Measurements from ENCODE around the gene SLC39A2. TPM values are rescaled to one million over a fixed set of nuclear protein-coding genes. Genes with fewer than 3 reads are reported as not detected.

SLC39A2 gene
- polyA plus RNA-seq, 3 donors: not detected

DNA sequence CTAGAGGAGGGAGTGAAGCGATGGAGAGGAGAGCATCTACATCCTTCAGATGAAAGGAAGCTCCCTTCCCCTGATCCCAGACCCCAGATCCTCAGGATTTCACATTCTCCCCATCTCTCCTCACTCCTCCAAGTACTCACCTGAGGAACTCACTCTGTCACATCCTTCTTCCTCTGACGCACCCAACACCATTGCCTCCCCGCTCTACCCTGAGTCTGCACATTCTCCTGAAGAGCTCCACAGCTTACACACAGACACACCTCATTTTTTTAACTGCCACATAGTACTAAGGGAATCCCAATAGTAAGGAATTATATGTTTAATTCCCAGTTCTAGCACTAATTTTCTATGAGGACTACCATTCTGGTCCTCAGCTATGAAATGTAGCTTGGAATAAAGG, 25.6 kb upstream of the SLC39A2 start:
- no peaks in the 10 kb centered on the region for H3K27me3 ChIP-seq (ENCODE audit: control insufficient read depth in 2 of 2, insufficient read depth in 2 of 2, low read length in 2 of 2)
- no peak overlapping the region for H3K4me3 ChIP-seq (replicated peaks in 1 of 3; ENCODE audit: low read depth in 2 of 3, low read length in 3 of 3)
- H3K27ac ChIP-seq (ENCODE audit: low read depth in 1 of 2, low read length in 2 of 2): no peak overlapping the region
- Mint-ChIP-seq H3K9me3 (no peaks in the 10 kb centered on the region), H3K27ac (no peak overlapping the region), H3K4me3 (no peak overlapping the region), H3K36me3 (no peaks in the 10 kb centered on the region), H3K27me3 (ENCODE audit: low read depth in 3 of 3) (peaks cover 4 to 8% (median 7%) of the 10 kb centered on the region in 3 donors), H3K4me1 (peaks cover 16% of the 10 kb centered on the region)
- no peak for DNase-seq
- no peaks in the 10 kb centered on the region for H3K36me3 ChIP-seq (replicated peaks in 1 of 2; ENCODE audit: control insufficient read depth in 1 of 2, insufficient read depth in 2 of 2, low read length in 2 of 2)
- H3K79me2 ChIP-seq (ENCODE audit: insufficient read depth, low read length): no peaks in the 10 kb centered on the region
- no peak overlapping the region for H3K4me2 ChIP-seq (replicated peaks; ENCODE audit: extremely low read depth, low read length, poor library complexity, severe bottlenecking)
- TF ChIP-seq, protein P1, sequence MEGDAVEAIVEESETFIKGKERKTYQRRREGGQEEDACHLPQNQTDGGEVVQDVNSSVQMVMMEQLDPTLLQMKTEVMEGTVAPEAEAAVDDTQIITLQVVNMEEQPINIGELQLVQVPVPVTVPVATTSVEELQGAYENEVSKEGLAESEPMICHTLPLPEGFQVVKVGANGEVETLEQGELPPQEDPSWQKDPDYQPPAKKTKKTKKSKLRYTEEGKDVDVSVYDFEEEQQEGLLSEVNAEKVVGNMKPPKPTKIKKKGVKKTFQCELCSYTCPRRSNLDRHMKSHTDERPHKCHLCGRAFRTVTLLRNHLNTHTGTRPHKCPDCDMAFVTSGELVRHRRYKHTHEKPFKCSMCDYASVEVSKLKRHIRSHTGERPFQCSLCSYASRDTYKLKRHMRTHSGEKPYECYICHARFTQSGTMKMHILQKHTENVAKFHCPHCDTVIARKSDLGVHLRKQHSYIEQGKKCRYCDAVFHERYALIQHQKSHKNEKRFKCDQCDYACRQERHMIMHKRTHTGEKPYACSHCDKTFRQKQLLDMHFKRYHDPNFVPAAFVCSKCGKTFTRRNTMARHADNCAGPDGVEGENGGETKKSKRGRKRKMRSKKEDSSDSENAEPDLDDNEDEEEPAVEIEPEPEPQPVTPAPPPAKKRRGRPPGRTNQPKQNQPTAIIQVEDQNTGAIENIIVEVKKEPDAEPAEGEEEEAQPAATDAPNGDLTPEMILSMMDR (IDR thresholded peaks at IDR 0.05): no peak
- no peak overlapping the region for H3K9ac ChIP-seq (ENCODE audit: insufficient read depth, low read length, poor library complexity, severe bottlenecking)
- H4K20me1 ChIP-seq (ENCODE audit: insufficient read depth, low read length): no peaks in the 10 kb centered on the region
- no peak overlapping the region for H2AFZ ChIP-seq (ENCODE audit: insufficient read depth, low read depth, low read length, poor library complexity, severe bottlenecking)
- H3K4me1 ChIP-seq (ENCODE audit: control insufficient read depth in 1 of 2, insufficient read depth in 2 of 2, low read length in 2 of 2): peaks cover 10 to 16% of the 10 kb centered on the region in 2 donors
- no CpG with 5 or more reads among the region's 3 CpGs for WGBS (ENCODE audit: insufficient coverage)
- intact Hi-C loops (cut with micrococcal nuclease): loop anchor here (5.0 to 10.0 kb wide), 3 partner anchors 116 to 279 kb away; no protein-coding TSS in a partner anchor
- no peaks in the 10 kb centered on the region for H3K9me3 ChIP-seq (replicated peaks in 1 of 2; ENCODE audit: control insufficient read depth in 1 of 2, insufficient read depth in 1 of 2, low read length in 2 of 2)

- TF ChIP-seq, protein P1 (IDR thresholded peaks at IDR 0.05): no peak
- Histone ChIP-seq H3K4me3 (replicated peaks in 1 of 3; ENCODE audit: low read depth in 2 of 3, low read length in 3 of 3) (no peak overlapping the region), H3K4me1 (ENCODE audit: control insufficient read depth in 1 of 2, insufficient read depth in 2 of 2, low read length in 2 of 2) (peaks cover 13 to 14% of the 10 kb centered on the region in 2 donors), H3K27ac (ENCODE audit: low read depth in 1 of 2, low read length in 2 of 2) (no peak overlapping the region), H3K4me2 (replicated peaks; ENCODE audit: extremely low read depth, low read length, poor library complexity, severe bottlenecking) (no peak overlapping the region), H3K79me2 (ENCODE audit: insufficient read depth, low read length) (no peaks in the 10 kb centered on the region), H2AFZ (ENCODE audit: insufficient read depth, low read depth, low read length, poor library complexity, severe bottlenecking) (no peak overlapping the region), H4K20me1 (ENCODE audit: insufficient read depth, low read length) (no peaks in the 10 kb centered on the region), H3K9me3 (replicated peaks in 1 of 2; ENCODE audit: control insufficient read depth in 1 of 2, insufficient read depth in 1 of 2, low read length in 2 of 2) (no peaks in the 10 kb centered on the region), H3K27me3 (ENCODE audit: control insufficient read depth in 2 of 2, insufficient read depth in 2 of 2, low read length in 2 of 2) (no peaks in the 10 kb centered on the region), H3K9ac (ENCODE audit: insufficient read depth, low read length, poor library complexity, severe bottlenecking) (no peak overlapping the region), H3K36me3 (replicated peaks in 1 of 2; ENCODE audit: control insufficient read depth in 1 of 2, insufficient read depth in 2 of 2, low read length in 2 of 2) (no peaks in the 10 kb centered on the region)
- intact Hi-C loops (cut with micrococcal nuclease): loop anchor here in 1 of 2 donors (10.0 kb wide), 1 partner anchor 281 kb away; no protein-coding TSS in a partner anchor
- no CpG with 5 or more reads among the region's 1 CpG for WGBS (ENCODE audit: insufficient coverage)
- no peaks in the 10 kb centered on the region for H3K36me3 Mint-ChIP-seq
- peaks cover 5 to 9% (median 7%) of the 10 kb centered on the region in 3 donors for H3K27me3 Mint-ChIP-seq (ENCODE audit: low read depth in 3 of 3)
- H3K9me3 Mint-ChIP-seq: no peaks in the 10 kb centered on the region
- H3K4me1 Mint-ChIP-seq: peaks cover 8% of the 10 kb centered on the region
- H3K4me3 Mint-ChIP-seq: no peak overlapping the region
- no peak overlapping the region for H3K27ac Mint-ChIP-seq
- no peak for DNase-seq
Measured at GRCh38 chr14:20976291-20976690, 22.8 kb upstream of the SLC39A2 start.
